Measurements from ENCODE around the gene RTL10. TPM values are rescaled to one million over a fixed set of nuclear protein-coding genes. Genes with fewer than 3 reads are reported as not detected.

Gene RTL10
- polyA plus RNA-seq, 2 of the 4 experiments (the other 2 are of a cell fraction), result 4.4 to 5.1 TPM

GRCh38 chr22:19806213-19807160, 48.2 kb downstream of the RTL10 start:
- DNase-seq (ENCODE audit: low read depth in 1 of 2, low spot score in 1 of 2) (peak; percentile 42 to 50), FAIRE-seq (no peak), ATAC-seq (peak; percentile 59 to 70)
- Histone ChIP-seq H3K27ac (peak overlapping the region; percentile 47 to 77; a peak in 5 of 6 replicates), H3K9me3 (no peaks in the 10 kb centered on the region), H3K4me3 (no peak overlapping the region), H3K4me2 (peak overlapping the region; percentile 69), H3K4me1 (peaks cover 15% of the 10 kb centered on the region)
- WGBS (ENCODE audit: missing lambda C conversion rate), result 34% methylated on average over 24 of the region's 38 CpGs
- CTCF ChIA-PET, result interaction anchor here (0.7 to 3.5 kb wide), 3 partner anchors 46 to 104 kb away, joined by 3 to 11 read pairs (median 3); no protein-coding TSS in a partner anchor
- POLR2A ChIA-PET, result no interaction called here
- TF ChIP-seq MAX (IDR thresholded peaks at IDR 0.05) (peak; percentile 66), FOSL2 (IDR thresholded peaks at IDR 0.05) (no peak), FOSL2 (CRISPR knock-in tag; IDR thresholded peaks at IDR 0.05) (peak; percentile 64), HES2 (IDR thresholded peaks at IDR 0.05) (no peak), GATA3 (IDR thresholded peaks at IDR 0.05; ENCODE audit: borderline replicate concordance) (no peak), EHMT2 (IDR thresholded peaks at IDR 0.05; ENCODE audit: low read depth) (no peak)

GRCh38 chr22:19805821-19806212, 48.9 kb downstream of the RTL10 start:
- ChIA-PET CTCF (no interaction called here), POLR2A (no interaction called here)
- FAIRE-seq (no peak), DNase-seq (ENCODE audit: low read depth in 1 of 2, low spot score in 1 of 2) (no peak), ATAC-seq (no peak)
- Histone ChIP-seq H3K27ac (peak overlapping the region in 1 of 2 experiments; percentile 77; a peak in 3 of 6 replicates), H3K4me1 (peaks cover 15% of the 10 kb centered on the region), H3K4me2 (peak overlapping the region; percentile 69), H3K9me3 (no peaks in the 10 kb centered on the region), H3K4me3 (no peak overlapping the region)
- WGBS (ENCODE audit: missing lambda C conversion rate), result 84% methylated on average over 4 of the region's 8 CpGs
- TF ChIP-seq NFE2L2 (conservative IDR thresholded peaks at IDR 0.05; ENCODE audit: low read length) (no peak), HDAC2 (IDR thresholded peaks at IDR 0.05) (no peak), JUNB (IDR thresholded peaks at IDR 0.05) (no peak), RFX5 (IDR thresholded peaks at IDR 0.05) (no peak), EHMT2 (IDR thresholded peaks at IDR 0.05; ENCODE audit: low read depth) (no peak), HEYL (CRISPR knock-in tag; IDR thresholded peaks at IDR 0.05) (no peak), ATOH8 (CRISPR knock-in tag; IDR thresholded peaks at IDR 0.05; ENCODE audit: low read depth) (no peak), RCOR1 (IDR thresholded peaks at IDR 0.05; ENCODE audit: low read depth, low read length) (no peak), FOSL2 (IDR thresholded peaks at IDR 0.05) (no peak), FOSL2 (CRISPR knock-in tag; IDR thresholded peaks at IDR 0.05) (no peak), SMC3 (IDR thresholded peaks at IDR 0.05) (no peak), KDM5A (IDR thresholded peaks at IDR 0.05) (no peak), SREBF2 (IDR thresholded peaks at IDR 0.05) (no peak), KDM1A (IDR thresholded peaks at IDR 0.05; ENCODE audit: low read depth) (no peak), BHLHE40 (IDR thresholded peaks at IDR 0.05; ENCODE audit: low read depth, low read length) (no peak), JUN (IDR thresholded peaks at IDR 0.05) (no peak), USF2 (IDR thresholded peaks at IDR 0.05) (no peak), PHF8 (IDR thresholded peaks at IDR 0.05; ENCODE audit: borderline replicate concordance, low read depth) (no peak)

Other genes starting within 250 kb of the RTL10 start
- 4.6 and 5.7 TPM in 2 replicates for gene SEPTIN5, start 140.4 kb downstream of the RTL10 start, polyA plus RNA-seq (2011; rRNA removed)
- 10.8 to 13.9 TPM (median 12.6 TPM) in 3 replicates for gene SEPTIN5, start 140.4 kb downstream of the RTL10 start, polyA plus RNA-seq (2017; fragmentation: RNase III; extraction: RNeasy Plus Mini Kit Qiagen cat#74134 plus additional on column Dnase treatment)
- 0.06 and 0.25 TPM in 2 replicates for gene GP1BB, start 131.3 kb downstream of the RTL10 start, polyA plus RNA-seq (2011; rRNA removed)
- gene GP1BB, start 131.3 kb downstream of the RTL10 start, polyA plus RNA-seq (2017; fragmentation: RNase III; extraction: RNeasy Plus Mini Kit Qiagen cat#74134 plus additional on column Dnase treatment), result 0.48 to 1.1 TPM (median 0.63 TPM) in 3 replicates
- gene TBX1, start 94.1 kb downstream of the RTL10 start, polyA plus RNA-seq (2011; rRNA removed), result 0.30 and 0.66 TPM in 2 replicates
- gene TBX1, start 94.1 kb downstream of the RTL10 start, polyA plus RNA-seq (2017; fragmentation: RNase III; extraction: RNeasy Plus Mini Kit Qiagen cat#74134 plus additional on column Dnase treatment), result 2.8 to 3.0 TPM (median 2.9 TPM) in 3 replicates
- gene GNB1L, start within 50 bp of the RTL10 start, polyA plus RNA-seq (2011; rRNA removed), result 1.6 and 1.8 TPM in 2 replicates
- 8.2 to 10.3 TPM (median 8.9 TPM) in 3 replicates for gene GNB1L, start within 50 bp of the RTL10 start, polyA plus RNA-seq (2017; fragmentation: RNase III; extraction: RNeasy Plus Mini Kit Qiagen cat#74134 plus additional on column Dnase treatment)
- 69.5 and 72.3 TPM in 2 replicates for gene COMT, start 86.9 kb upstream of the RTL10 start, polyA plus RNA-seq (2011; rRNA removed)
- gene COMT, start 86.9 kb upstream of the RTL10 start, polyA plus RNA-seq (2017; fragmentation: RNase III; extraction: RNeasy Plus Mini Kit Qiagen cat#74134 plus additional on column Dnase treatment), result 113 to 135 TPM (median 125 TPM) in 3 replicates
- gene TXNRD2, start 86.9 kb upstream of the RTL10 start, polyA plus RNA-seq (2011; rRNA removed), result 15.5 and 16.3 TPM in 2 replicates
- gene TXNRD2, start 86.9 kb upstream of the RTL10 start, polyA plus RNA-seq (2017; fragmentation: RNase III; extraction: RNeasy Plus Mini Kit Qiagen cat#74134 plus additional on column Dnase treatment), result 25.6 to 29.3 TPM (median 25.6 TPM) in 3 replicates
- 0.81 and 1.1 TPM in 2 replicates for gene ARVCF, start 161.9 kb upstream of the RTL10 start, polyA plus RNA-seq (2011; rRNA removed)
- gene ARVCF, start 161.9 kb upstream of the RTL10 start, polyA plus RNA-seq (2017; fragmentation: RNase III; extraction: RNeasy Plus Mini Kit Qiagen cat#74134 plus additional on column Dnase treatment), result 1.2 to 2.1 TPM (median 1.9 TPM) in 3 replicates
- gene TANGO2, start 166.2 kb upstream of the RTL10 start, polyA plus RNA-seq (2011; rRNA removed), result 13.2 and 15.0 TPM in 2 replicates
- gene TANGO2, start 166.2 kb upstream of the RTL10 start, polyA plus RNA-seq (2017; fragmentation: RNase III; extraction: RNeasy Plus Mini Kit Qiagen cat#74134 plus additional on column Dnase treatment), result 13.5 to 14.1 TPM (median 13.8 TPM) in 3 replicates
- gene DGCR8, start 225.4 kb upstream of the RTL10 start, polyA plus RNA-seq (2011; rRNA removed), result 18.1 and 18.7 TPM in 2 replicates
- 20.6 to 22.1 TPM (median 21.3 TPM) in 3 replicates for gene DGCR8, start 225.4 kb upstream of the RTL10 start, polyA plus RNA-seq (2017; fragmentation: RNase III; extraction: RNeasy Plus Mini Kit Qiagen cat#74134 plus additional on column Dnase treatment)